NCI-H2029 (cell line): ENCODE measurements around the gene MAT1A.

Experiments
- DNase-seq: peaks from one replicate; lab custom pipeline; 2025; lab: John Stamatoyannopoulos, UW

MAT1A gene

DNA sequence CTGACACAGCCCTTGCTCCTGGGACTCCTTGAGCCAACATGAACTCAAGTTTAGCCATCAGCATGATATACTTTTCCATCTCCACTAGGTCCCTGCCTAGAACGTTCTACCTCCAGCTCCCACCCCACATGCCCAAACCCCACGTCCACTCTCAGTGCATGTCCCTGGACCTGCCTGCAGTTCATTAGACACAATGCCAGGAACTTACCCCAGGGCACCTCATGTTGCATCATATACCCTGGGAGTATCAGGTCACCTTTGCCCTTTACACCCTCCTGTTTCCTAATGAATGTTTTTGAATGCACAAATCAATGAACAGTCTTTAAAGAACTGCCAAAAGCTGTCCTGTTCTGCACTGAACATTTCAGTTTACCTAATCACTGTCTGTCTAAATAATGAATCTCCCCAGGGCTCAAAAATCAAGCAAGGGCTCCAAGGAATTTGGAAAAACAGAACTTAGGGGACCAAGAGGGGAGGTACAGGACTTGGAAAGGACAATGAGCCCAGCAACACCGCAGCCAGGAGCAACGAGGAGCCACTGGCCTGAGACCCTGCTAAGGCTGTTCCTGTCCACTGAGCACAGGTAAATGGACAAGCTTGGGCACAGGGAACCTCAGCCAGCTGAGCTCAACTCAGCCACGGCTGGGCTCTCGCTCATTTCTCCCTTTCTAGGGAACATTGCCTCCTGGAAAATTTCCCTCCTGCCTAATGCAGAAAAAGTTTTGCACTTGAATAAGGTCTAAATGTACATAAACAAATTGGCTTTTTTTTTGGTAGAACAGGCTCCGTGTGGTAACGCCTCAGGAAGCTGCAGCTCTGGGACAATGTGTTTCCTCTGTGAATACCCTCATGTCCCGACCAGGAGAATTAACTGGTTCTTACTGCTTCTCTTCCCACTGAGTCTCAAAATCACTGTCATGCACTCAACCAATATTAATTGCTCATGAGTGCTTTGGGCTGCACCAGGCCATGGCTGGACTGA is 7.4 kb downstream of the MAT1A start:
- no peak for DNase-seq

DNA sequence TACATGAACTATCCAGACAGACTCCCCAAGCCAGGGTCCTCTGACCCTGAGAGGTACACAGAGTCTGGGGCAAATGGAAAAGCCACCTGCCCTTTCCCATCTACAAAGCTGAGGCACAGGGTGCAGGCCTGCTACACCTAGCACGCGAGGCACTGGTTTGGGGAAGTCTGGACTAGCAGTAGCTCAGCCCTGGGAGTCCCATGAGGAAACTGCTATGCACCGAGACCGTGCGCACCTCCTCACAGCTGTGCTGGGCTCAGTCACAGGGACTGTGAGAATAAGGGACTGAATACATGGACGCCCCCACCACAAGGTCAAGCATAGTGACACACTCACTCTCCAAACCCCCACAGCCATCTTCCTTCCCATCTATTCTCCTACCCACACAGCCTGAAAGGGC is 8.2 kb downstream of the MAT1A start:
- no peak for DNase-seq

DNA sequence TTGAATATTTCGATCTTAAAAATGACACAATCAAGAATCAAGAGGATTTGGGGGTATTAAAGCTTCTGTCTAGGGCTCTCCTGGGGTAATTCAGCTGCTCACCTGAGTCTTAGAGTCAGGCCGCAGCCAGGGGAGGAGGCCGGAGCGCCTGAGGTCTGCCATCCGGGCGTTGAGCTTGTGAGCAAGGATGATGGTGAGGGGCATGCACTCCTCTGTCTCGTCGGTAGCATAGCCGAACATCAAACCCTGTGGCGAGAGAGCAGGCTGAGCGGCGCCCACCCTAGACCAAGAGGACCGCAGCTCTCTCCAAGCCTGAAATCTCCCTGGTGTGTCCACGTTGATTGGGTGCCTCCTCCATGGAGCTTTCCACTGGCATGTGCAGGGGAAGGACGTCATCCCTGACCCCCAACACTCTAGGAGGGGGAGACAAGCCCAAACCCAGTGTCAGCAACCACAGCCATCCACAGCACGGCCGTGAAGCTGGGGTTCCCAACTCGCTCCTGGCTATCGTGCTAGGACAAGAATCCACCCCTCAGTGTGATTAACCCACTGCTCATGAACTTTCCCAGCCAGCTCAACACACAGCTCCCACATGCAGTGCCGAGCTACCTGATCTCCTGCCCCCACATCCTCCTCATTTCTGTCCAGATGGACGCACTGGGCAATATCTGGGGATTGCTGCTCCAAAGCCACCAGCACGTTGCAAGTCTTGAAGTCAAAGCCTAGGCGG is 9.2 kb downstream of the MAT1A start:
- no peak for DNase-seq

DNA sequence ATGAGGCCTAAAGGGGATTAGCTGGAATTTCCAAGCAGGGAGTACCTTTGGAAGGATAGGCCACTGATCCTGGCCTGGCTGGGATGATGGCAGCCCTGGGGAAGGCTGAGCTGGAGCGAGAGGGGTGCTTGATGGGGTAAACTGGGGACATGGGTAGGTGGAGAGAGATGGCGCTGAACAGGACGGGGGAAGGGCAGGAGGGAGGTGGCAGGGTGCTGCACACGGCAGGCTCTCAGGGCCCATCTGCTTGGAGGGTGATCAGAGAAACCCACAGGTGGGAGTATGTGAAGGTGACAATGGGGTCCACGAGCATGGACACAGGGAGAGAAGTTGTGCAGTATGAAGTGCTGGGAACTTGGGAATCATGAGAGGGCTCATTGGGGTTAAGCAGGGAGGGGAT is 10.3 kb downstream of the MAT1A start:
- DNase-seq: no peak

DNA sequence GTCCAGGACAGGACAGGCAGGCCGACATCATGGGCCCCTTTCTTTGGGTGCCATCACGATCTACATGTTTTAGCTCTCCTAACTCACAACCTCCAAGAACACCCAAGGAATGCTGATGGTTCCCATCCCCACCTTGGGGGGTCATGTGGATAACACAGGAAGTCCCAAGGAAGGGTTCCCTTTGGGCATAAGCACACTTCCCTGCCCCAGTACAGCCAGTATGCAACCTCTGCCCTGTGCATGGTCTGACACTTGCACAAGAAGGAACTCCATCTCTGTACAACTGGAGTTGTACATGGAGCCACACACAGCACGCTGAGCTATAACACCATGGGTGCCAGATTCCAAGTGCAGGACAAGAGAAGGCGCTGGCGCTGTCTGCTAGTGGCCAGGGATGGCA is 11.0 kb downstream of the MAT1A start:
- no peak for DNase-seq

DNA sequence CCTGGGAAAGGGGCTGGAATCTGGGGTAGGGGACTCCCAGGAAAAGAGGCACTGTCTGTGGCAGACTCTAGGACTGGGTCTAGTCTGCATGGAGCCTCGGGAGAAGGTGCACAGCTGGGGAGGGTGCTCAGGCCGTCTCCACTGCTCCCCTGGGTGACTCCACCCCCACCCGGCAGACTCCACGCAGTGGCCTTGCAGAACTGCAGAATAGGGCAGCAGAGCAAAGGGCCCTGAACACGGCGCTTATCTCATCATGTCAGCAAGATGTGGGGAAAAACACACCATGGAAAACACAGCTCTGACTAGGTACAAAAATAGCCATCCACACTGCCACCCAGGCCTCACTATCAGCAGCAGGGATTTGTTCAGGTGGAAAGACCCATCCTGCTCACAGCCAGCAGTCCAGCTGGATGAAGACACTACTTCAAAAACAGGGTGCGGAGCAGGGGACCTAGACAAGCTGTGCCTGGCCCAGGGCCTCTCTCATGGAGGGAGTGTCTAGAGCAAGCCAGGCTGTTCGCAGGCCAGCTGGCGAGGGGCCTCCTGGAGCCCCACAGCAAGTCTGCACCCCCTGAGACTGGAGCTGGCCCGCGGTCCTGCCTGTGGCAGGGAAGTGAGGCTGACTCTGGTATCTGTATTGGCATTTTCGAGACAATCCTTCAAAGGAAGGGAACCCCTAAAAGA is 11.7 kb downstream of the MAT1A start:
- DNase-seq: no peak

DNA sequence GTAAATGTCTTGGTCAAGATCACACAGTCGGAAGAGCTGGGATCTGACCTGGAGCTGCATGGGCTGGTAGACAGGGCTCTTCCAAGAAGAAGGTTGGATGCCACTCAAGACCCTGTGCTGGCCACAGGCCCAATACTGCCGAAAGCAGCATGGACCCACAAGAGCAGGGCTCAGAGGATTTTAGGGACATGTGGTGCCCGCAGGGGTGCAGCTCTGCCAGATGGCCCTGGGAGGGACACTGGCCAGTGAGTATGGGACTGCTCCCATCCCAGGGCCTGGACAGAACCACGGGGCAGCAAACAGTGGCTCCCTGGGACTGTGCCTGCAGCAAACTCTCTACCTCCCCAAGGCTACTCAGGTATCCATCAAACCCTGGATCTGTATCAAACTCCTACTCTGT is 12.4 kb downstream of the MAT1A start:
- no peak for DNase-seq

DNA sequence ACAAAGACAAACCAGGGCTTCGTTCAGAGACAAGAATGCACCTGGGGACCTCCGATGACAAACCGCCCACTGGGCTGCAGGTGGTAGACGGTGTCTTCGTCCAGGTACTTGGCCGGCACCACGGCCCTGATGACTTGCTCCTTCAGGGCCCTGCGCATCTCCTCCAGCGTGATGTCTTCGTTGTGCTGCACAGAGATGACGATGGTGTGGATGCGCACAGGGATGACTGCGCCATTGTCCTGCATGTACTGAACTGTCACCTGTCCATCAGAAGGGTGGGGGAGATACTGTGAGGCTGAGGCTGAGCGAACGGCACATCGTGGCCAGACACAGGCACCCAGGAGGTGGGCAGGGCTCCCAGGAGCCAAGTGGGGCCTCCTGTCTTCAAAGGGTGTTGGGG is 13.1 kb downstream of the MAT1A start:
- no peak for DNase-seq

DNA sequence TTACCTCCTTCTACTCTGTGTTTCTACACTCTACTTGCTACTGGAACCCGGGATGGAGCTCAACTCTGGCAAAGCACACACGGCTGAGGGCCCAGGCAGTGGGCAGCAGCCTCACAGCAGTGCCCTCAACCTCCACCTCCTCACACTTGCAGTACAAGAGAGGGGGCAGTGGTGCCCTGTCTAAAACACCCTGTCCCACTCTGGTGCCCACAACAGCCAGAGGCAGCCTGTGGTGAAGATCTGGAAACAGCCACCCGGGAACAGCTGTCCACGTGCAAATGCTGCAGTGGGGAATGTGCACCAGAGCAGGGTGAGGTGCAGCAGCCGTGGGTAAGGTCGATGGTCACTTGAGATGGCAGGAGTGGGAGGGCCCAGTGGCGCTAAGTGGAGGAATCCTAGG is 13.7 kb downstream of the MAT1A start:
- no peak for DNase-seq

DNA sequence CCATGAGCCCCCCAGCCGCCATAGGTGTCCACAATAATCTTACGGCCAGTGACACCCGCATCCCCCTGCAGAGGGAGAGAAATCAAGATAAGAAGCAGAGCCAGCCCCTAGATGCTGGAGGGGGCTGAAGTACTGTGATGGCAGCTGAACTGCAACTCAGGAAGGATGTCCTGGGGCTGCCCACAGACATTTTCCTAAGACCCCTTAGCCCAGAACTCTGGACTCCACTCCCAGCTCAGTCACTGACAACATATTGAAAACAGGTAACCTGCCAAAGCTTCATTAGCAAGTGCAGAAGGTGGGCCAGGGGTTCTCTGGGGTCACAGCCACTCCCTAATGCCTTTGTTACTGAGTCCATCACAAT is 14.3 kb downstream of the MAT1A start:
- DNase-seq: no peak

DNA sequence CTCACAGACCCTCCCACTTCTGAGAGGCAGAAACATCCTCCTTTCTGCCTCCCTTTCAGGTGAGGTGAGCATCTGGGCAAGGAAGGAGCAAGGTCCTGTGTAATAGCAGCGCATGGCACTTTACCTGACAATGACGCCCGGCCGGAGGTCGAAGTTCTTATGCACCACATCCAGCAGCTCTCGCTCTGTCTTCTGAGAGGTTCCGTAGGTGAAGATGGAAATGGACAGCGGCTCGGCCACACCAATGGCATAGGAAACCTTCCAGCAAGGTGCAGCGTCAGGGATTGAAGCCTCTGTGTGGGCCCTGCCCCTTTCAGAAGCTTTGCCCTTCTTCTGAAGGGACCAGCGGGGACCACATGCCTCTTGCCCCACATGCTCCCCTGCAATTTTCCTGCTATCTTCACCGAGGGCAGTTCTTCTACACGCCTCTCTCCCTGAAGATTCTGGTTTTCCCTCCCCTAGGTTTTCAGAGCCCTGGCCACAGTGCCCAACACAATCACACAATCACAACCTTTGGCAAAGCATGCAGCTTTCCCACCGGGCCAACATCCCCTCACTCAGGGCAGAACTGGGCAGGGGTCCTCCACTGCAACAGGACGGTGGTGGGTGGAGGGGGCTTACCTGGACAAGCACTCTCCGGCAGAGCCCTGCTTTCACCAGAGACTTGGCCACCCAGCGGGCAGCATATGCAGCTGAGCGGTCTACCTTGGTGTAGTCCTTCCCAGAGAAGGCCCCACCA is 14.9 kb downstream of the MAT1A start:
- no peak for DNase-seq

DNA sequence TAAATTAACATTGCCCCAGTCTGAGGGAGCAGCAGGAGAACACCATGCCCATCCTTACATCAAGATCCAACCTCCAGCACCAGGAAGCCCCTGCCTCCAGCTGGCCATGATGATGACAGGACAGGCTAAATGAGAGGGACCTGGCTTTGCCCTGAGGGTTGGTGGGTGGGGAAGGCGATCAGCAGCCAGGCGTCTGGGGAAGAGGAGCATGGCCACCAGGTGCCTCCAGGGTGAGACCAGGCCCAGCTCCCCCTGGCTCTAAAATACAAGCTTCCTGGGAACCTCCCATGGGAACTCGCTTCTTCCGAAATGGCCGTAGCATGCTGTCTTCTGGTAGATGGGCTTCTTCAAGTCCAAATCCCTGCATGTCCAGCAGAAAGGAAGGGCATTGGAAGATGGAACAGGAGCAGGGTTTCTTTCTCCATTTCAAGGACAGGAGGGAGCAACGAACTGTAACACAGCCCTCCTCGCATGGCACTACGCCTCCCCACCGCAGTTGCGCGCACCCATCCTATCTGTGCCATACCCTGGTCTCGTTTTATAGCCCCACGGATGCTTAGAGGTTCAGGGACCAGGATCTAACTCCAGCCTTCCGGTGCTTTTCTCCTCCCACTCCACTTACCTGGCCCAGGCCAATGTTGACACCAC is 15.8 kb downstream of the MAT1A start:
- no peak for DNase-seq

DNA sequence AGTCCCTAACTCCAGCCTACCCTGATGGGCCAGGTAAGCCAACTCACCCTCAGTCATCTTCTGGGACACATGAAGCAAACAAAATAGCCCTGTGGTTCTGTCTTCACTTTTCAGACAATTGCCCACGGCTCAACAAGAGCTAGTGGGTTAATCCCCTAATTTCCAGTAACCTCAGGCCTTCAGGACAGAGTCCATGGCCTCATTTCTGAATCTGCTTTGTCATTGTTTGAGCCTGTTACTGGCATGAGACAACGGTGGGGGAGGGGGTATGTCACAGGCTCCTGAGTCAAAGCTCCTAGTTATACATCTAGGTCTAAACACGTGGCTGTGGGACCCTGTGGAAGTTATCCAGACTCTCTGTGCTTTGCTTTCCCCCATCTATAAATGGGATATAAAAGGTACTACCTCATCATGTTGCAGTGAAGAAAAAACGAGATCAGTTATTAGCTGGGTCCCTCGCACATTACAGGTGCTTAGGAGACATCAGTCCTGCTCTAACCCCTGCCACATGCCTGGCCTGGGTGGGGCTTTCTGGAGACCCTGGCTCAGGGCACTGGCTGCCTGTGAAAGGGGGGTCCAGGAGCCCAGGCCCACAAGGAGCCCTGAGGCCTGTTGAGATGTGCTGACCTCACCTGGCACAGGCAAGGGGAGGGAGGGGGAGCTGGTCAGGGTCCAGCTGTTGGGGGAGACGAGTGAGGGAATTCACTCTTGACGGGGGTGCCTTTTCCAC is 16.5 kb downstream of the MAT1A start:
- DNase-seq: no peak

DNA sequence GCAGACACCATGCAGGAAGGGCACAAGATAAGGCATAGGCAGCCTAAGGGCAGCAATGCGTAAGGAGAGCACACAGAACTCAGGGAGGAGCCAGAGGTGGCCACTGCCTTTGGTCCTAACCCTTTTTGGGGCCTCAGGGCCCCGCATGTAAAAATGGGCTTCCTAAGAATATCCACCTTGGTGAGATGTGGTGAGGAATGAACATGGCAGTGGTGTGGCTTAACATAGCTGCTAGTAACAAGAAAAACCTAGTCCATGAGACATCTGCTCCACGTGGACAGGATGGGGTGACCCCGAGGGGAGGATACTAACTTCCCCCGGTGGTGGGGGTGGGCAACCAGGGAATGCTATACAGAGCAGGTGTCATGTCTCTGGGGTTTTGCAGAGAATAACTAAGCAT is 18.0 kb downstream of the MAT1A start:
- no peak for DNase-seq

DNA sequence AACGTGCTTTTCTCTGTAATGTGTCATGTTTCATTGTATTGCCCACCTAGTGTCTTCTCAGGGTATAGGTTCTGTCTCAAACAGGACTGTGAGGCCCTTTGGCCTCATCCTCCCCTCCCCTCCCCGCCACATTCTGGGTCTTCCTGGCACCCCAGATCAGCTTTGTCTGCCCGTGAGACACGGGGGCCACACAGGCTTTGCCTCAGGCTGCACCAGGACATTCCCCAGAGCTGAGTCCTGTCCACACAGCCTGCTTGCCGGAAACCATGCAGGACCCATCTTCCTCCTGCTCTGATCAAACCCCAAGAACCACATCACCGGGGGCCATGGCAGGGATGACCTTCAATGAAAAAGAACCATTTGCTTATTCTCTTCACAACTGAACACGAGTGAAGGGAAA is 18.6 kb downstream of the MAT1A start:
- DNase-seq: no peak

DNA sequence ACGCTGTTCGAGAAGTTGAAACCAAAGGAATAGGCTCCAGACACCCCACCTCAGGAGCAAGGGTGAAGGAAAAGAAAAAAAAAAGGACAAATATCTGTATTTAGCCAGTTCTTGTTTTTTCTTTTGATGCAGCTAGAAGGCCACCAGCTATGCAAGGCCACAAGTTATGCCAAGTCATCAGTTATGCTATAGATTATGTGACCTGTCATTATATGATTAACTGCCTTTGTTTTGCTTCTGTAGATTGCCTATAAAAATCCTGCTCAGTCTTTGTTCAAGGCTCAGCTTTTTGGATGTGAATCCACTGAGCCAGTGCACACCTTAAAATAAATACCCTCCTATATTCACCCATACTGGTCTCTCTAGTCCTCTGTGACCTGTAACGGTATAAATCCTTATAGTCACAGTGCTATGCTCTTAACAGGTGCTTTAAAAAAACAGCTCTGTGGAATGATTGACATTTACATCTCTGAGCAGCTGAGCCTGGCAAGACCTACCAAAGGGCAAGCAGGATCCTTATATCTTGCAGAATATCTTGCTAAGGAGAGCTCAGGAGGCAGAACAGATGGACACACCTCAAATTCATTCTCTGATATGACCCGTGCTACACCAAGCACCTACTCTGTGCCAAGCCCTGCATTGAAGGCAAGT is 20.4 kb downstream of the MAT1A start:
- no peak for DNase-seq

DNA sequence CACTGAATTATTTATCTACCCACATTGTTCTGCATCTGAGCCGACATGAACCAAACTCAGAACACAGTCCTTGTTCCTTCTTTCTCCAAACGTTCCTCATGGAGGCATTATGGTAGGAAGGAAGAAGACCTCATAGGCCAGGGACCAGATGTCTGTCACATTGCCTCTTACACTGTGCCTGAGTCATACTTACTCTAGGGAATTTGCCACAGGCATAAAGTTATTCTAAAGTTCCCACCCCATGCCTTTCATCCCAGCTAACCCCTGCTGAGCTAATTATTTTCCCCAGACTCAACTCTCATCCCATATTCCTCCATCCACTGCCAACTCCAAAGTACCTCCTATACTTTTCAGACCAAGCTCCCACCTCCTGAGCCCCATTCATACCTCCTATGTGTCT is 21.2 kb downstream of the MAT1A start:
- DNase-seq: no peak

DNA sequence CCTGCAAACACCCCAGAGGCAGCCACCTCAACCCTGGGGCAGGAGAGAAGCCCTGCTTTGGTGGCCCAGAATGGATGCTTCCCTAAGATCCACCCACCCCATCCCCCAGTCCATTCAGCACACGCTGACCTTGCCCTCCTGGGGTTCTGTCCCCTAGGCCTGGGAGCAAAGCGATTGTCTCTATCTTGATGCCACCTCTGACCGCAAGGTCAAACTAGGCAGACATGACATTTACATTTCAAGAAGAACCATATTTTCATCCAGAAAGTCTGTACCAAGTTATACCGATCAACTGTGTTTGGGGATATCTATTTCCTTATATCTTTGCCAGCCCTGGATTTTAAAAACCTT is 23.0 kb downstream of the MAT1A start:
- no peak for DNase-seq

DNA sequence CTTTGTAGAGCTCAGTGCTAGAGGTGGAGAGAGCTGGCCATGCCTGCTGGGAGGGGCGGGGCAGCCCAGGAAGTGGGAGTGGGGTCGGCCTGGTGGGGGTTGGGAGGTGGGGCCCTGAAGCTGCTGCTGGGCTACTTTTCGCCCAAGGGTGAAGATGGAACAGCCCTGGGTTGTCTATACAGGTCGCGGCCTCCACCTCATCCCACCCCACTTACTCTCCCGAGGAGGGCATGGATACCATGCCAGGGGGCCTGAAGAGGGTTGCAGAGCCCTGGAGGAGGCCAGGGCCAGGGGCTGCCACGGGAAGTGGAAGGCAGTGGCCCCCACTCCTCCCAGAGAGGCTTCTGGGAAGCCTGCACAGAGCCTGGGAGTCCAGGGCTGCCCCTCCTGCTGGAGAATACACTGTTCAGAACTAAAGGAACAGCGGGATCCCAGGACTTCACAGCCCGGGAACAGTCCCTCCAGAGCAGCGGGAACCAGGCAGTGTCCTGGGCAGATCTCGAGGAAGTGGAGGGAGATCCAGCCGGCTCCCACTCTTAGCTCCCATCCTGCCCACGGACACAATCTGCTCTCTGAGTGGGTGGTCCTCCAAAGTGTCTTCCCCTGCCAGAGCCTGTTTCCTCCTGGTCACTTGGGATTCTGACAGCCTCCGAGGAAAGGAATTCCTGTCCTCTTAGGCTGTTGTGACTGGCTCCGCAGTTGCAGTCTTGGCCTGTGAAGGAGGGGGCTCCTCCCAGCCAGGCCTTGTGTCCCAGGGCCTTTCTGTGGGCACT is 23.5 kb downstream of the MAT1A start:
- no peak for DNase-seq
